Myocyte (in vitro differentiated cells): ENCODE results near the gene ZC3H12D. TPM values are rescaled to one million over a fixed set of nuclear protein-coding genes. Genes with fewer than 3 reads are reported as not detected.
"Not testable (repeated sequence)": the region's sequence is repeated elsewhere in the genome, so short reads cannot be mapped to it uniquely, and the experiment has no call there.

Experiments used
- DNase-seq: peaks from one replicate; pipeline ENCODE4 v3.0.0-alpha.2; 2012; ENCODE audit warnings: low read depth
- total RNA-seq: library from RNA; depleted of rRNA; stranded (reverse); fragments of >200 nt; gene quantifications from 2 replicates; pipeline ENCODE4 v1.2.3, GENCODE V29; 2014

Gene ZC3H12D
- total RNA-seq, 1 donor from 2014 or later = 0.05 TPM

DNA sequence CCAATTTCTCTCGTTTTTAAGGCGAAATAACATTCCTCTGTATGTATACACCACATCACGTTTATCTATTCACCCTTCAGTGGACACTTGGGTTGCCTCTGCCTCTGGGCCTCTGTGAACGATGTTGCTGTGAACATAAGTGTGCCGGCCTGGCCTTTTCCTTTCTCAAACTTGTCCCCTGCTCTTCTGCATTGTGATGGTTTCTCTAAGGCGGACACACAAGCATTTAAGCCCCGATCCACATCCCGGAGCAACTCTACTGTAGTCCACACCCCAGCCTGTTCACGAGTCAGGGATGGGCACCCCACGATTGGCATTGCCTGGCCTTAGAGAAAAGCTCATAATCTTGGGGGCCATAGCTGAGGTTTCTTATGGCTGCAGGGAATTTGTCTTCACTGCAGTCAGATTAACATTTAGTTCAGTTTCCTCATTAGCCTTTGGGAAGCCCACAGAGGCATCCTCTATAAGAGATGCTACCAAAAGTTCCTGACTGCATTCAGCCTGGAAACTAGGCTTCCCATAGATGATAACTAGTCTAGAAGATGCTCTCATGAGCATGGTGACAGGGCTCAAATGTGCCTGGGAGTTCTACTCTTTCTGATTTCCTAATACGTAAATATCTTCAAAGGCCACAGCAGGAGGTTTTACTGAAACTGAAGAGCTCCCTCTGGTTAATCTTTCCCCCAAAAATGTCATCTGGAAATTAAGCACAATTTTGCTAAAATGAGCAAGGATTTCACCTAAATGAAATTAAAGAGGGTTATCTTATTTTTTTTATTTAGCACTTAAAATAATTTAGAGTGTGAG lies 762 bp downstream of the ZC3H12D start:
- no peak for DNase-seq

- no peak for DNase-seq
Measured at GRCh38 chr6:149483334-149483725, 1.5 kb downstream of the ZC3H12D start.

GRCh38 chr6:149482545-149483333 lies 2.1 kb downstream of the ZC3H12D start:
- DNase-seq = no peak

- DNase-seq = no peak
Measured at GRCh38 chr6:149480502-149481280, 4.1 kb downstream of the ZC3H12D start.

GRCh38 chr6:149478631-149479314 lies 6.0 kb downstream of the ZC3H12D start:
- DNase-seq = no peak

- no peak for DNase-seq
Measured at GRCh38 chr6:149477544-149477943, 7.3 kb downstream of the ZC3H12D start.

DNA sequence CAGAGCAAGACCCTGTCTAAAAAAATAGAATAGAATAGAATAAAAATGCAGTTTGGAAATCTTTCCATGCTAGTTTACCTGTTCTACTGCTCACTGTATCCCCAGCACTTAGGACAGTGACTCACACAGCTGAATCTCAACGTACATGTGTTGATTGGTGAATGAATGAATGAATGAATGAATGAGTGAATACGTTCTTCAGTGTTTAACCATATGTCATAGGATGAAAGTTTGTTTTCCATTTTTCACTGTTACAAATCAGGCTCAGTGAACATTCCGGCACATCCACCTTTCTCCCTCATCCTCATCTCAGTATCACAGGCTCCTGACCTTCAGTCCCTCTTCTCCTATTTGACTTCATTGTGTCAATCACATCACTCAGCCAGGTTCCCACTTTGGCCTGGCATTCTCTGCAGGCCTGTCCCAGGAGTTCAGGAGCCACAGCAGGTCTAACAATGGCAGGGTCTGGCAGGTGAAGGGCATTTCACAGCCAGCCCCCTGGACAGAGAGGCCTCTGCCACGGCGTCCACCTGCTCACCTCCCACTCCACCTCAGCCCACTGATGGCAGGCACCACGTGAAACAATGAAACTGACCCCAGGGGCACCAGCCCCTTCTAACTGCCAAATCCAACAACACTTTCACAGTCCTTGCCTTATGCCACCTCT lies 7.9 kb downstream of the ZC3H12D start:
- no peak for DNase-seq

DNA sequence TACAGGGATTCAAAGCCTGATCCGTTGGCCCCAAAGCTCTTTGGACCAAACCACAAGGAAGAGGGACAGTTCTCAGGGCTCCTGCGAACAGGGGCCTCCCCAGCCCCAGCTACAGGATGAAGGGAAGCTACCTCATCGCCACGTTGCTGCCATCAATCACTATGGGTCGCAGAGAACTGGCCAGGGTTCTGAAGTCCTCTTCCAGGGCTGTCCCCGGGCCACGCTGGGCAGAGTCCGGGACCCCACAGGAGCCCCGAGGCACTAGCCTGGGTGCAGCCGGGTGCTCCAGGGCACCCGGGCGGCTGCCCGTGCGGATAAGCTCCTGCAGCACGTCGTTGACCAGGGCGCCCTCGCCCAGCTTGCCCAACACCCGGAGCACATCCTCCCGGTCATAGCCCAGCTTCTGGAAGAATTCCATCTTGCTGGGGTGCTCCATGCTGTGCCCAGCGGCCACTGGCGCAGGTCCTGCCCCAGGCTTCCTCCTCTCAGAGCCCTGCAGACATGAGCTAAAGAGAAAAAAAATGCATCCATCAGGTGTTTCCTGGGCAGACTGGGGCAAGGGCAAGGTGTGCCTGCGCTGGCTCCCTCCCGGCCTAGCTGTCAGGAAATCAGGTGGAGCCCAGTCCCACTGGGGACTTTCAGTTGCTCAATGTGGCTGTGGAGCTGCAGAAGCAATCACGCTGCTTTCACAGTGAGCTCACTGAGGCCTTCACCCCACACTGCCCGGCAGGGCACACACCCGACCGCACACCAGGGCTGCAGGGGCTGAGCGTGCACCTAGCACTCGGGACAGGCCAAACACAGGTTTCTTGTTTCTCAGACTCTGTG lies 10.5 kb downstream of the ZC3H12D start:
- no peak for DNase-seq

GRCh38 chr6:149473080-149474052 lies 11.4 kb downstream of the ZC3H12D start:
- peak; percentile 56 for DNase-seq

DNA sequence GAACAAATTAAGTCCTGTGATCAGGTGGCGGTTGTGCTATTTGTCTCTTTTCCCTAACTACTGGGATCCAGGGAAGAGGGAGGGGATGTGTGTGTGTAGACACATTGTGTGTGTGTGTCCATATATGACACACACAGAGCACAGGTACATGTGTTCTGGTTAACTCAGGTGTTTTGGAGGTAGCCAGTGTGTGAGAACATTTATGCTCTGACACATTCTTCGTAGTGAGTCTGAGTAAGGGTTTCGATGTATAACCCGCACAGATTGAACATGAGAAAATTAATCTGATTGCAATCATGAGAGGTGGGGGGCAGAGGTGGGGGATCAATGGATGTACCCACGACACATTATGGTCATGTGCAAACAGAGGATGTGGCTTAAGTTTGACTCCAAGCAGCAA lies 12.6 kb downstream of the ZC3H12D start:
- no peak for DNase-seq

DNA sequence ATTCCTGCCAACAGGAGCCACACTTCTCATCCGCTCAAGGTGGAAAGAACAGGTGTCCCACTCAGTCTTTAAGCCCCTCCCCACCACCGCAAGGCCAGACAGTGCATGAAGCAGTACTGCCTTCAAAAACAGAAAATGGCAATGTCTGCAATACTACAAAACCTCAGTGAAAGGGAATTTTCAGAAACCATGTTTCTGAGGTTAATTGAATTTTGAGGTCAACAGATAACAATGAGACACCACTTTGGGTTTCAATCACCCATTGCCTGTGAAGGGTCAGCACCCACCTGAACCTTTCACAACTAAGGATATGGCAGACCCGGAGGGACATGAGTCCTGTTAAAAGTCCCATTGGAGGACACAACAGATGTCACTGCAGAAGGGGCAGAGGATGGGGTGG lies 13.0 kb downstream of the ZC3H12D start:
- DNase-seq = no peak

GRCh38 chr6:149470948-149471347 lies 13.9 kb downstream of the ZC3H12D start:
- no peak for DNase-seq

- no peak for DNase-seq
Measured at GRCh38 chr6:149468179-149468578, 16.6 kb downstream of the ZC3H12D start.

GRCh38 chr6:149467265-149467664 lies 17.5 kb downstream of the ZC3H12D start:
- no peak for DNase-seq

- no peak for DNase-seq
Measured at GRCh38 chr6:149464411-149464810, 20.4 kb downstream of the ZC3H12D start.

GRCh38 chr6:149463781-149464180 lies 21.0 kb downstream of the ZC3H12D start:
- no peak for DNase-seq

- DNase-seq = not testable (repeated sequence)
Measured at GRCh38 chr6:149462712-149463111, 22.1 kb downstream of the ZC3H12D start.

DNA sequence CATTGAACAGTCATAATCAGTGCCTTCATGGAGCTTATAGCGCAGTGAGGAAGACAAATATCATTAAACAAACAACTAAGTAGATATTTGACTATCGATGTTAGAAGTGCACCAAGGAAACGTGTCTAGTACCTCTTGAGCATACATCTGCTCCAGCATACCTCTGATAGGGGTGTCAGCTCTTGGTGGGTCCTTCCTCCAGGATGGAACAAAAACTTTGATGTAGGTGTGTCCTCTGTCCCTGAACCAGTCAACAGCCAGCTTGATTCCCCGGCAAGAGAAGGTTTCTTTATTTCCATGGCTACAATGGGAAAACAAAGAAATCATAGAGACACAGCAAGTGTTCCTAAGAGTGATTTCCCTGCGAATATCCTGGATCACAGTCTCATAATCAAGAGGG lies 23.1 kb downstream of the ZC3H12D start:
- no peak for DNase-seq
